RPMI8226 (cell line): ENCODE results near the gene RNF220.
A peak's percentile ranks its signal among the peaks of the same experiment; 100 is the strongest.

Experiments
- DNase-seq: peaks from one replicate; pipeline ENCODE4 v3.0.0-alpha.2; 2015

RNF220 gene

DNA sequence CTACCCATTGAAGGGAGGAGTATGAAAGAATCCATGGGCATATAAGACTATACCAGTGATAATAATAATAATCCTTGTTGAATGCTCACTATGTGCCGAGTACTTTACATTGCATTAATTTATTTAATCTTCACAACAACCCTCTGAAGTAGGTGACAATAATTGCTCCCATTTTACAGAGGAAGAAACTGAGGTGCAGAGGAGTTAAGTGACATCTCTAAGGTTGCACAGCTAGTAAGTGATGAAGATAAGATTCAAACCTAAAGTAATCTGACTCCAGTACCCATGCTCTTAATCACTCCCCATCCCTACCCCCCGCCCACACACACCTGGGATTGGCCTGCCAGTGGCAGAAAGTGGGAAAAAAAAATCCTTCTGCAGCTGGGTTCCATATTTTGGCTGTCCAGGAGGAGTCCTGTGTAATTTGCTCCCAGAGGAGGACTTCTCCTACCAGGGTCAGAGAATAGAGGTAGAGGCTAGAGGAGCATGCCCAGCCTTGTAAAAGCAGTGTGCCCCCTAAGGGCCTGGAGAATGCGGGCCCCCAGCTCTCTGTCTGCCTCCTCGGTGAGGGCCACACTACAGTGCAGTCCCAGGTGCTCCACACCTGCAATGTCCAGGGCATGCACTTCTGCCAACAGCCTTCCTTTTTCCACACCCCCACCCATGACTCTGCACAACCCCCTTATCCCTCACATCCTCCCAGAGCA is 211.4 kb downstream of the RNF220 start:
- DNase-seq, result no peak

DNA sequence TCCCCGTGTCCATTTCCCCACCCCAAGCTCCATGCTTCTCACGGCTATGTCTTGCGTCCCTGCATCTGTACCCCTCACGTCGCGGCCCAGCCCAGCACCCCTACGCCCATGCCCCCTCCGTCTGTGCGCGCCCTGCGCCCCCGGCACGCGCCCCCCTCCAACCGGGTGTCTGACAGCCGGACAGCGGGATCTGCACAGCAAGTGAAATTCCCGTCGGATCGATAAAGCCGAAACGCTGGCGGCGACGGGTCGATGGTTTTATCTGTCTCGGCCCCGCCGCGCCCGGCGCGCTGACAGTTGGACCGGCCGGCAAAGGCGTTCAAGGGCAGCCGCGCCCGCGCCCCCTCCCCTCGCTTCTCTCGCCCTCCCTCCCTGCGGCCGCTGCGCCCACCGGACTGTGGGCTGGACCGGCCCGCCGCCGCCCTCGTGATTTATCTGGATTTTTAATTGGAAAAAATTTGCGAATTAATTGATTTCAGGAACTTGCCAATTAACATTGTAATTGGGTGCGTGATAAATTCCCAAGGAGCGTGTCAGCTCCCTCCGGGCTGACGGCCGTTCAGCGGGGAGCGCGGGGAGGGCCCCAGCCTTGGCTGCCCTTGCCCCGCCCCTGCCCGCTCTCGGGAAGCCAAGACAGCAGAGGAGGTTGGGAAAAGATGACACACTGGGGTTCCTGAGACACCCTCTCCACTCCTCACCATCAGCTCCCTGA is 212.1 kb downstream of the RNF220 start:
- no peak for DNase-seq

DNA sequence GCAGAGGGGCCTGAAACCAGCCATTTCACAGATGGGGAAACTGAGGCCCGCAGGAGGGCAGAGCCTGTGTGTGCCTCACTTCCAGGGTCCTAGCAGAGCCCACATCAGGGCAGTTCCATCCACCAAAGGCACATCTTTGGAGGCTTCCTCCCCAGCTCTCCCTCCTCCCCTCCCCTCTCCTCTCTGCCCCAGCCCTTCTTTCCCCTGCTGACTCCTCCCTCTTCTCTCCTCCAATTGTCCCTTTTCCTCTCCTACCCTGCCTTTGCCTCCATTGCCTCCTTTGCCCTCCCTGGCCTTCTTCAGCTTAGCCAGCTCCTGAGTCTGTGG is 212.6 kb downstream of the RNF220 start:
- DNase-seq, result no peak

DNA sequence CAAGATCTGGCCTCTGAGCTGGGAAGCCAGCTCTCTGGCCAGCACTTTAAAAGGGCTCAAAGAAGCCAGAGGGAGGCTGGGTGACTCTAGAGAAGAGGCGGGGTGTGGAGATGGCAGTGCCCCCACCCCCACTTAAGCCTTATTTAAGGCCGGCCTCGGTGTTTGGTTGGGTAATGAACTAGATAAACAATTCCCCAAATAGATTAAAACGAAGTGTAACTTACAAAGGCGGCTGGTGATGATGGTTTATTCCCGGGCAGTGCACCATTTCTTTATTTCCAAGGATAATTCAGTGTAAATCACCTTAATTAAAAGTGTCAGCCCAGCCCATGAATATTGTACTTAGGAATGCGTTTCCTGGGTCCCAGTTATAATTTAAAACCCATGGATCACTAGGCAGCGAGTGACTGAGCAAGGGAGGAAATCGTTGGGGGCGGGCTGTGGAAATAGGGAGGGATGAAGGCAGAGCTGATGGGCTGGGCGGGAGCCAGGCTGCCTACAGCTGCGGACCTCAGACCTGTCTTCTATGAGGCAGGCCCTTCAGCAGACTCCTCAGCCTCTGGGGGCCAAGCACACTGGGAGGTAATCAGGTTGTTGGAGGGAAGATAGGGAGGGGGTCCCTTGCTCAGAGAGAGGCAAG is 214.3 kb downstream of the RNF220 start:
- DNase-seq, result no peak

DNA sequence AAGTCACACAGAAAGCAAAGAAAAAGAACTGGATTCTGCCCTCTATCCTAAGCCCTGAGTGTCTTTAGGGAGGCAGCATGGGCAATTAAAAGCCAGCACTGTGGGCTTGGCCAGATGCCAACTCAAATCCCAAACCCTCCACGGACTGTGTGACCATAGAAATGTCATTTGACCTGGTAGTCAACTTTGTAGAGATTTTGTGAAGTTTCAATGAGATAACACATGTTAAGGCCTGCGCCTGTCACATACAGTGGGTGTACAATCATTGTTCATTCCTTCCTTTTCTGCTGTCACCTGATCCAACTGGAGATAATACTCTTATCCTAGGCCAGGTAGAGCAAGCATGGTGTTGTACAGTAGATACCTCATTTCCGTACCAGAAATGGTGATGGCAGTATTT is 215.0 kb downstream of the RNF220 start:
- DNase-seq, result no peak

DNA sequence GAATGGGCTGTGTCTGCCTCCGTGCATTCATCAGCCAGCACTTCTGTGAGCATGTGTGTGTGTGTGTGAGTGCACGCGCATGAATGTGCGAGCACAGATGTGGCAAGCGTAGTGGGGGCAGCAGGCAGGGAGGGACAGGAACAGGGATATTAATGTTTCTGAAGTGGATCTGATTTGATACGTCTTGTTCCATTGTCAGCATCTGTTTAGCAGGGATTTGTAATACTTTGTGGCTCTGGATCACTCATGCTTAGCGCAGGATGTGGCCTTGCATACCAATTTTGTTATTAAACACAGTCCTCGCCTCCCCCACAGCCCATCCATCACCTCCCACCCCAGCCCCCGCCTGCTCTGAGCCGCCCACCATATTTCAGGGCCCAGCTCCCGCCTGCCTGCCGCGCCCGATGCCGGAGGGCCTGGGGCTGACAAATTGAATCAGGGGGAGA is 216.8 kb downstream of the RNF220 start:
- DNase-seq, result no peak

DNA sequence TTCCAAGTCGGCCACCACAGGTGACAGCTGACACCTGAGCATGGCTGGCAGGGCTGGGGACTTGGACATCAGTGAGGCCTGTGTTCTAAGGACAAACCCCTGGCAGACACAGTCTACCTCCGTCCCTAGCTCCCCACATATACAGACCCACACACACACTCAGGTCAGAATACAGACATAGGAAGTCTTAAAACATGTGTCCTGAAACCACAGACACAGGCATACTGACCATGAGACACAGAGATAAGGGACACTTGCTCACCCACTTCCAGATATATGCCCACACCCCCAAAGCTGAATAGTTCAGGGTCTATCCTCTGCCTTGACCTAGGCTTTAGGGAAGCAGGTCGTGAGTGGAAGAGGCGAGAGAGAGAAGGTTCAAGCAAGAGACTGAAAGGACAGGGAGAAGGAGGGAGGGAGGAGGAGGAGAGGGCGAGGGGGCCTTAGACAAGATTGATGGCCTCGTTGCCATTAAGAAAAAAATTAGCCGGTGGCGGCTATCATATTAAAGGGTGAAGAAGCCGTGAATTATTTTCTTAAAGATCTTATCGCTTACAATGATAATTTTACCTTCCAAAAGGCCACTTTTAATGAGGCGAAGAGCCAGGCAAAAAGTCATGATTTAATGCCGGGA is 219.3 kb downstream of the RNF220 start:
- no peak for DNase-seq

DNA sequence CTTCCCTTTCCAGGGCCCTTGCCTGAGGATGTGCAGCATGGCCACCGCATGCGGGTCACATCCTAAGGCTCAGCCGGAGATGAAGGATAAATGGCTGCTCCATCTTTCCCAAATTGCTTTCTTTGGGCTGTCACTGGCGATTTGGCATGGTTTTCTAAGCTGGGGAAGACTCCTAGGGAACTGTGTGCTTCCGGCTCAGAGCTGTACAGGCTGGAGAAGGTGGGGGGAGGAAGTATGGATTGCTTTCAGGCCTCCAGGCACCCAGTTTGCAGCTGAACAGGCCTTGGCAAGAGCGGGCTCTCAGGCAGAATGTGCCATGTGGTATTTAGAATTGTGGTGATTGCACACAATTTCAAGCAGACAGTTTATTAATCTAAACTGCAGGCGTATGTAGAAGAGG is 220.3 kb downstream of the RNF220 start:
- DNase-seq, result no peak

DNA sequence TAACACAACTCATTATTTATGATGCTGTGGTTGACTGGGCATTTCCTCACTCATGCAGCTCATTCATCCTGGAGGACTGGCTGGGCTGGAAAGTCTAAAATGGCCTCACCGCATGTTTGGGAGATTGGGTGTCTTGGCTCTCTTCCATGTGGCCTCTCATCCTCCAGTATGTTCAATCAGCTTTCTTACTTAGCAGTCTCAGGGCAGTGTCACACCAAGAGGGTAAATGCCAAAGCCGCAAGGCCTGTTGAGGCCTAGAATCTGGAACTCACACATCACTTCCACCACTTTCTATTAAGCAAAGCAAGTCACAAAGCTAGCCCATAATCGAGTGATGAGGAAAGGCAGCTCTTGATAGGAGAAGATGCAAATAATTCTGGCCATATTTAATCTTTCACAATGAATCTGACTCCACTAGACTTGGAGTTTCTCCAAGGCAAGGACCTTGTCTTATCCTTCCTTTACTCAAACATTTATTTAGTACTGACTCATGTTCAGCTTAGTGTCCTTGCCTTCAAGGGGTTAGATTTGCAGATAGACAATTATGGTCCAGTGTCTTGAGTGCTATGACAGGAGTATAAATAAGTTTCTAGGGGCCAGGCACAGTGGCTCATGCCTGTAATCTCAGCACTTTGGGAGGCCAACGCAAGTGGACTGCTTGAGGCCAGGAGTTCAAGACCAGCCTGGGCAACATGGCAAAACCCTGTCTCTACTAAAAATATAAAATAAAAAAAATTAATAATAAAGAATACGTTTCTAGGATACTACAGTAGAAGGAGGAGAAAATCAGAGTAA is 224.1 kb downstream of the RNF220 start:
- no peak for DNase-seq

DNA sequence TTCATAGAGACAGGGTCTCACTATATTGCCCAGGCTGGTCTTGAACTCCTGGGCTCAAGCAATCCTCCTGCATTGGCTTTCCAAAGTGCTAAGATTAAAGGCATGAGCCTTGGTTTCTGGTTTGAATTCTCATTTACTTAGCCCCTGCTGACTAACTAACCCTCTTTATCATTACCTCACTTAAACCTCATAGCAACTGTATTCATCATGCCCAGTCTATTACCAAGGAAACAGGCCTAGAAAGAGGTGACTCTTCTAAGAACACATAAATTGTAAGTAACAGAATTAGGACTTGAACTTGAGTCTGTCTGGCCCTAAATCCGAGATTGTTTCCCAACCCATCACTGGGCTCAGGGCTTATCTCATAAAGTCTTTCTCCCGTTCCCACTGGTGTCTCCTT is 225.1 kb downstream of the RNF220 start:
- DNase-seq, result no peak

DNA sequence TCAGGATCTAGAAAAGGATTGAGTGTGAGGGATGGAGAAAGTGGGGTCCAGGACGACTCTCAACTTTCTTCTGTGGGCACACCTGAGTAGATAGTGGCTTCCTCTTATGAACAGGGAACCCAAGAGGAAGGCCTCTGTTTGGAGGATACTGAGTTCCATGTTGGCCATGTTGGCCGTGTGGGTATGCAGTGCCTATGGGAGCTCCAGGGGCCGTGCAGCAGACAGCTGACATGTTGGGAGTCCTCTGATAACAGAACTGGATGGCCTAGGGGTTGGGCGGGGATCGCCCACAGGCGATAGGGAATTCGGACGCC is 226.2 kb downstream of the RNF220 start:
- DNase-seq, result no peak

DNA sequence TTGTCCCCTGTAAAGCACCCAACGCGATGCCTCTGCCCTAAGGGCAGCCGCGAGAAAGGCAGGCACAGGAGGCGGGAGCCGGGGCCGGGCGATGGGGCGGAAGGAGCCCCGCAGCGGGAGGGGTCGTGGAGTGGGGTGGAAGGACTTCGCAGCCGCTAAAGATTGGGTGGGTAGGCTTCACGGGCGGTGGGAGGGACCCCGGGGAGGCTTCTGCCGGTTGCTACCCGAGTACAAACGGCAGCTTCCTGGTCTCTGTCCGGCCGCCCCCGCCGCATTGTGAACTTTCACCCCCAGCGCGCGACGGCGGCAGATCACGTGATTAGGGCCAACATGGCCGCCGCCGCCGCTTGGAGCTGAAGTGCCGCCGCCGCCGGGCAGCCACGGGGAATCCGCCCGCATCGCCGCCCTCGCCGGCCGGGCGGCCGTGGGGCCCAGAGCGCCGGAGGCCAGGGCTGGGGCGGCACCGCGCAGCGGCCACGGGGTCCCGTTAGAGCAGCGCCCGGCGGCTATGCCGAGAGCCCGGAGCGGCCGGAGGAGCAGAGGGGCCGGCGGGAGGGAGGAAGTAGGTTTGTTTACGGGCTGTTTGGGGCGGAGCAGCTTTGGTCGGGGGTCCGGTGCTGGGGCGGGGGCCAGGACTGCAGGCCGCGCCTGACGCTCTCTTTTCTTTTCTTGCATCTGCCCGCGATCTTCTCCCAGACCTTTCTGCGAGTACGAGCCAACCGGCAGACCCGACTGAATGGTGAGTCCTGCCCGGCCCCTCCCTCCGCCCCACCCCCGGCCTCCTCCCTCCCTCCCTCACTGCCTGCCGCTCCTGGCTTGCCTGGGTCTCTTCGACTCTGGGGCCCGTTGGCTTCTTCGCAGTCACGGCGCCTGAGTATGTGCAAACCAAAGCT is 226.8 kb downstream of the RNF220 start:
- DNase-seq, result peak; percentile 94

DNA sequence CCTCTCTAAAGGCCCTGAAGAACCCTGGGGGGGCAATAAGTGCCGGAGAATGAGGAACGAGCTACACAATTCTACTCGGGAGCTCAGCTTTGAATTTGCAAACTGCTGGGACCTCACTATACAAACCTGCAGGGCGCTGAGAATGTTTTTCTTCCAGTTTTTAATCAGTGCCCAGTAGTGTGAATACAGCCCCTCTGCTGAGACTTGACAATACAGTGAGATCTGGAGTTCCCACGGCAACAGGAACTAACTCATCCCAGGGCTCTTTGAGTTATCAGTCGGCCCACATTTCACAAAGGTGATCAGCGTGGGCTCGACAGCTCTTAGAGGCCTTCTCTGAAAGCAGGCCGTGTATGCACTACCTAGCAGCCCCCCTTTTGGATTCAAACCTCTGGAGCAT is 227.5 kb downstream of the RNF220 start:
- peak; percentile 32 for DNase-seq

DNA sequence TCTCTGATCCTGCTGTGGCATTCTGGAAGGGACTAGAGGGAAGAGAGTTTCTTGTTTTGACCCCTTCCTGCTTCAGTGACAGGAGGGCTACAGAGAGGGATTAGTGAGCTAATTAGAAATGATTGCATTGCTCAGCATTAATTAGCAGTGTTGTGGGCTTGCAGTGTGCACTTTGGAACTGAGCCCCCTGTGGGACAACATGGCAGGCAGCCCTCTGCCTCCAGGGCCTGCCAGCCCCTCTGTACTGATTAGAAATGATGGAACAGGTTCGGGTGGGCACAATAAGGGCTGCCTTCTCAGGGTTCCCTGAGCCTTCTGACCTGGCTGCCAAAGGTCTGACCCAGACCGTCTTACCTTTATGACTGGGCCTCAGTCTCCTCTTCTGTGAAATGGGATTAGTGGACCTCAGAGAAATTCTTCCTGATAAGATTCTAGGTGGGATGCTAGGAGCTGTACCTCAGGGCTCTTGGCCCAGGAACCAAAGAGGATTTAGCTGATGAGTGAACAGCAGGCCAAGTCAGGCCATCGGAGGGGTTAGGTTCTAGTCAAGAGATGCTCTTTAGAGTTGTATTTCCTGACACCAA is 229.6 kb downstream of the RNF220 start:
- no peak for DNase-seq

DNA sequence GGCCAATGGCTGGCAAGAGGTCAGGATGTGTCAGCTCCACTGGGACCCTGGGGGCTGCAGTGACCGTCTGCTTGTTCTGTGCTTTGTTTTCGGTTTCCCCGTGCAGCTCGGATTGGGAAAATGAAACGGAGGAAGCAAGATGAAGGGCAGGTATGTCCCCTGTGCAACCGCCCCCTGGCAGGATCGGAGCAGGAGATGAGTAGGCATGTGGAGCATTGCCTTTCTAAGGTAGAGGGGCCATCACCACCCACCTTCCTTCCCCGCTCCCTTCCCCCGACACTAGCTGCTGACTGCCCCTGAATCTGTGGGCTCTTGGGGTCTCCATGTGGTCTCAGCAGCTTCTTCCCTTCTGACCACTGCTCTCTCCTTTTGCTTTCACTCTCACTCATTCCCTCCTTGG is 230.4 kb downstream of the RNF220 start:
- no peak for DNase-seq

DNA sequence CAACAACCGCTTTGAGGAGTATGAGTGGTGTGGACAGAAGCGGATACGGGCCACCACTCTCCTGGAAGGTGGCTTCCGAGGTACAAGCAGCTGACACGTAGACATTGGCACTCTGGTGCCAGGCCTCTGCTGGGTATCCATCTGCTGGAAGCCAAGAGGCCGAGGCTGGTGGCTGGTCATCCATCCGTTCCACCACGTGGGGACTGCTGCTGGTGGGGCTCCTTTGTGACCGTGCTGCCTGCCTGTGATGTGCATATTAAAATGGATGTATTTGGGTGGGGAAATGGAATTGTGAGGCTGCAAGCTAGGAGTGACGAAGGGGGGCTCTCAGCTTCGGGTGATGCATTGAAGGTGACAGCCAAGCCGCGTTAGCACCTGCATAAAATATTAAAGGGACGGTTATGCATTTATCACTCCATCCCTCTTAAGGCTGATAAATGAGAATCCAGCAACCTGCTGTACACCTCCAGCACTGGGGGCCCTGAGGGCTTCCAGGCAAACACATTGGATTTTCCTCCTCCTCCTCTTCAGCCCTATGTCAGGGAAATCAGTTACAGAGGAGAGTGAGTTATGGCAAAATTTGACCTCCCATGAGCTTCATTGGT is 231.1 kb downstream of the RNF220 start:
- no peak for DNase-seq

DNA sequence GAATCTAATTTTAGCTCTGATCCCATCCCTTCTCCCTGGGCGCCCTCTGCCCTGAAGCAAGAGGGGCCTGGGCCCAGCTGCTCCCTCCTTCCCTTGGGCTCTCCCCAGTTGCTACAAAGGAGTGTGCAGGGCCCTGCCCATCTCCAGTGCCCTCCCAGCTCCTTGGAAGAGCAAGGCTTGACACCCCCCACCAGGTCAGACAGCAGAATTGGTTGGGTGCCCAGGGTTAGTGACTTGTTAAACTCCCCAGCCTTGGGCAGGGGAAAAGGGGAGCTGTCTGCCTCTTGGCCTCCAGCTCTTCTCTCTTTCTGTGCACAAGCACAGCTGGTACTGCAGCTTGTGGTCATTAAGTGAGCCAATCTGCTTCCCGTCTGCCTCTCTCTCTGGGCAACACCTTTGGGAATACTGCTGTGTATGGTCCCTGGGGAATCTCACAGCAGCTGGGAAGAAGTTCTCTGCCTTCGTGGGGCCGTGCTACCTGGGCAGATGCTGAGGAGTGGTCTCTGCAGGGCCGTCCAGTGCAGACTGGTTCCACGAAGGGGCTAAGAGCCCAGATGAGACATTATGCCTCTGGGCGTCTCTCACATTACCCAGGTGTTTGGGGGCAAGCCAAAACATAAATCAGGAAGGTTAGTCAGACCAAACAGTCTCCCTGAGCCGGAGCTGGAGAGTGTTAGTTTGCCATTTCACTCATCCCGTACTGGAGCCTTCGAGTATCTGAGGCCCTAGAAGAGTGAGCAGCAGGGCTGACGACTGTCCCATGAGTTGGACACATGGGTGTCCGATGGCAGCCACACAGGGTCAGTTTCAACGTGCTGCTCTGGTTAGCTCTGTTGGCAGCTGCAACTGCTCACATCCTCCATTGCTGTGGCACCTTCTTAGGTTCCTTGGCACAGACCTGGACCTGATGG is 231.9 kb downstream of the RNF220 start:
- DNase-seq, result no peak

DNA sequence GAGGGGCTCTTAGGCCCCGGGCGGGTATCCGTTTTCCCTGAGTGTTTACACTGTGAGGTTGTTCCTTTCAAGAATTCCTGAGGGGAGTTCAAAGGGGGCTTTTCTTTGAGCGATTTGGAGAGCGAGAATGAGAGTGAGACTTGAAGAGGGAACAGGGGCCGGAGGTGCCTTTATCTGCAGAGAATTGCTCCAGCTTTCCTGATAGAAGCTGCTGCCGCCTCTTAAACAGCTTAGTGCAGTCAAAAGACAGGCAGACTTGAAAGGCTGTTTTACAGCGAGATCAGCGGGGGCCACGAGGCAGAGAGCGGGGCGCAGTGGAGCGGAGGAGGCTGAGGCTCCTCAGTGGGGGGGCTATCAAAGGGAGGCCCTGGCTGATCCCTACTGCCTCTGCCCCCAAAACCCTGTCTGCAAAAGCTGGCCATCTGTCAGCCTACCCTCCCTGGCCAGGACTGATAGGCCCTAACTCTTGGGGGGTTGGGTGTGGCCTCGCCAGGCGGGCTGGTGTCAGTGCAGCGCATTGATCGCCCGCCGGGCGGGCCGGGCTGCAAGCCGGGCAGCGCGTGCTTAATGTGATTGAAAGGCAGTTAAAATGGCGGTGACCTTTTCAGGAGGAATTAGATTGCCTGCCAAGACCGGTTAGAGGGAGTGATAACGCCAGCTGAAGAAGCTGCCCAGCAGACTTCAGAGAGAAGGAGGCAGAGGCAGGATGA is 232.8 kb downstream of the RNF220 start:
- no peak for DNase-seq

DNA sequence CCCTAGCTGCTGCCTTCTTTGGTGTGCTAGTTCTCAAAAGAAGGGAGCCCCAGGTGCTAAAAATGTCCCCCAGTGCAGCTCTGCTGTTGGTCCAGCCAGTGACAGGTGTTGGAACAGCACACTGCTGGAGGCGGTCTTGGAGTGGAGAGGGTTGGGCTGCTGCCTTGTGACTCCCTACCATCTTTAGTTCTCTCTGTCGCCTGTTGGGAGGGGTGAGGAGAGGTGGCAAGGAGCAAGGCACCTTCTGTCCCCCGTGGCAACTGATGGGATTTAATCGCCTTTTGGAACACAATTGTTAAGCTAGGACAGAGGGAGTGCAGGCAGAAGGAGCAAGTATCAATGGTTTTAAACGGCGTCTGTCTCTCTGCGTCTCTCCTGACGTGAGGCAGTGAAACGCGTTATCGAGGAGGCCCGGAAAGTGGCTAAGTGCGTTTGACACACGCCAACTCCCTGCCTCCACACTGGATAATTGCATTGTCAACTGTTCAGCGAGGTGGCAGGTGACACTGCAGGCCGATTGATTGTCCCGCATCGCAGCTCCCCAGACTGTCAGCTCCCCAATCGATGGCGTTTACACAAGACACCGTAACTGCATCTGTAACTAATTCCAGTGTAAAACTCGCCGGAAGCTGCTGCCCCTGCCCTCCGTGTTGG is 235.3 kb downstream of the RNF220 start:
- DNase-seq, result no peak
